SK-N-SH (cell line): ENCODE measurements around the gene MAP6D1. TPM values are rescaled to one million over a fixed set of nuclear protein-coding genes. Genes with fewer than 3 reads are reported as not detected.

ENCODE experiments used
- CTCF ChIA-PET: fragments of 300-600, 350-600 bp; formaldehyde crosslinking; extraction: SDS; loops from one replicate; lab custom pipeline; 2021; lab: Yijun Ruan, JAX
- POLR2A ChIA-PET: fragments of 350-600 bp; sonication (Branson Sonifier 250); formaldehyde crosslinking; extraction: SDS; loops from one replicate; lab custom pipeline; 2020; ENCODE audit warnings: antibody characterized with exemption, inconsistent platforms; lab: Yijun Ruan, JAX
- DNase-seq: peaks from one replicate; pipeline ENCODE4 v3.0.0; 2012
- H2AFZ ChIP-seq: fragments of 200-600 bp; sonication (generic); 2 replicates; pipeline ENCODE4 v1.8.1; 2016; ENCODE audit warnings: antibody characterized with exemption, mild to moderate bottlenecking, low read depth
- H3F3A ChIP-seq: fragments of 200-600 bp; sonication (generic); replicated peaks from 2 replicates; pipeline ENCODE3; 2016; ENCODE audit warnings: antibody characterized with exemption, mild to moderate bottlenecking; ENCODE audit not compliant: insufficient read depth
- H3K27ac ChIP-seq, 2 experiments: fragments of 200-500 bp in 1 of 2; fragments of 200-600 bp in 1 of 2; sonication (Bioruptor generic) in 1 of 2; sonication (generic), shearing (Covaris generic) in 1 of 2; 2 replicates each; pipeline versions ENCODE4 v1.5.1 to v1.6.1; 2014 to 2016; ENCODE audit warnings: low read depth in 2 of 2, inconsistent platforms in 1 of 2, low read length in 1 of 2, mild to moderate bottlenecking in 1 of 2, mixed read lengths in 1 of 2
- H3K27me3 ChIP-seq: fragments of 200-600 bp; sonication (generic), shearing (Covaris generic); 2 replicates; pipeline ENCODE4 v1.6.1; 2016; ENCODE audit warnings: mixed run types; ENCODE audit not compliant: insufficient read depth
- H3K36me3 ChIP-seq, 2 experiments: fragments of 200-500 bp in 1 of 2; fragments of 200-600 bp in 1 of 2; sonication (Bioruptor generic) in 1 of 2; sonication (generic) in 1 of 2; replicated peaks in 1 of 2; 2 replicates each; pipeline versions ENCODE3 to v1.5.1; 2014 to 2016; ENCODE audit warnings: low read length in 1 of 2, mild to moderate bottlenecking in 1 of 2; ENCODE audit not compliant: insufficient read depth in 2 of 2, control insufficient read depth in 1 of 2
- H3K4me1 ChIP-seq, 2 experiments: fragments of 200-500 bp in 1 of 2; fragments of 200-600 bp in 1 of 2; sonication (Bioruptor generic) in 1 of 2; sonication (generic), shearing (Covaris generic) in 1 of 2; 2 replicates each; pipeline versions ENCODE4 v1.5.1 to v1.6.1; 2014 to 2016; ENCODE audit warnings: low read depth in 1 of 2, low read length in 1 of 2, mixed run types in 1 of 2; ENCODE audit not compliant: insufficient read depth in 2 of 2, control insufficient read depth in 1 of 2
- H3K4me2 ChIP-seq: fragments of 200-600 bp; sonication (generic), shearing (Covaris generic); 2 replicates; pipeline ENCODE4 v1.6.1; 2017; ENCODE audit warnings: mixed run types
- H3K4me3 ChIP-seq, 2 experiments: fragments of 200-500 bp in 1 of 2; fragments of 200-600 bp in 1 of 2; sonication (Bioruptor generic) in 1 of 2; sonication (generic), shearing (Covaris generic) in 1 of 2; 2 replicates each; pipeline versions ENCODE4 v1.5.1 to v1.8.1; 2014 to 2016; ENCODE audit warnings: low read depth in 2 of 2, inconsistent platforms in 1 of 2, low read length in 1 of 2, mild to moderate bottlenecking in 1 of 2, mixed read lengths in 1 of 2, moderate library complexity in 1 of 2
- H3K79me2 ChIP-seq: fragments of 200-600 bp; sonication (generic); 2 replicates; pipeline ENCODE4 v1.8.1; 2017; ENCODE audit warnings: mild to moderate bottlenecking; ENCODE audit not compliant: insufficient read depth
- H3K9ac ChIP-seq: fragments of 200-600 bp; sonication (generic); 2 replicates; pipeline ENCODE4 v1.6.1; 2017; ENCODE audit warnings: mixed run types
- H3K9me2 ChIP-seq: fragments of 200-600 bp; sonication (generic); 2 replicates; pipeline ENCODE4 v1.6.1; 2017; ENCODE audit warnings: mixed run types
- H3K9me3 ChIP-seq: fragments of 200-600 bp; sonication (generic); 2 replicates; pipeline ENCODE4 v1.6.1; 2017; ENCODE audit warnings: mixed run types, mild to moderate bottlenecking, moderate library complexity
- H4K20me1 ChIP-seq: fragments of 200-600 bp; sonication (generic); 2 replicates; pipeline ENCODE4 v1.6.1; 2017; ENCODE audit warnings: mild to moderate bottlenecking, mixed run types; ENCODE audit not compliant: insufficient read depth
- FOXM1 ChIP-seq: IDR thresholded peaks from 2 replicates; pipeline ENCODE4 v1.4.0; 2012; ENCODE audit warnings: low read depth, mild to moderate bottlenecking
- GABPA ChIP-seq: IDR thresholded peaks from 2 replicates; pipeline ENCODE4 v1.4.0; 2012; ENCODE audit warnings: low read depth, mild to moderate bottlenecking
- GATA2 ChIP-seq: sonication (generic); formaldehyde crosslinking; IDR thresholded peaks from 2 replicates; pipeline ENCODE4 v1.5.0; 2020; ENCODE audit warnings: mild to moderate bottlenecking, missing genetic modification reagents
- JUND ChIP-seq: IDR thresholded peaks from 2 replicates; pipeline ENCODE4 v1.4.0; 2012
- MAX ChIP-seq: IDR thresholded peaks from 2 replicates; pipeline ENCODE4 v1.4.0; 2012; ENCODE audit warnings: low read depth
- MEF2A ChIP-seq: IDR thresholded peaks from 2 replicates; pipeline ENCODE4 v1.4.0; 2012; ENCODE audit warnings: low read depth, borderline replicate concordance
- MXI1 ChIP-seq: IDR thresholded peaks from 2 replicates; pipeline ENCODE4 v1.6.1; 2012; ENCODE audit warnings: mild to moderate bottlenecking, low read depth, low read length, improper control_type of control experiment
- NRF1 ChIP-seq: IDR thresholded peaks from 2 replicates; pipeline ENCODE4 v1.6.1; 2012; ENCODE audit warnings: low read depth, mild to moderate bottlenecking, low read length
- POLR2AphosphoS5 ChIP-seq: IDR thresholded peaks from 2 replicates; pipeline ENCODE4 v1.6.1; 2012; ENCODE audit warnings: low read depth, low read length
- RCOR1 ChIP-seq: fragments of 150-350 bp; IDR thresholded peaks from 2 replicates; pipeline ENCODE4 v1.6.1; 2017; ENCODE audit warnings: antibody characterized with exemption, low read length
- RFX5 ChIP-seq: IDR thresholded peaks from 2 replicates; pipeline ENCODE4 v1.6.1; 2012; ENCODE audit warnings: mild to moderate bottlenecking, improper control_type of control experiment, low read length
- RXRA ChIP-seq: IDR thresholded peaks from 2 replicates; pipeline ENCODE4 v1.4.0; 2012; ENCODE audit warnings: low read depth, mild to moderate bottlenecking, borderline replicate concordance
- SMC3 ChIP-seq: IDR thresholded peaks from 2 replicates; pipeline ENCODE4 v1.6.1; 2012; ENCODE audit warnings: low read depth, low read length, improper control_type of control experiment
- TAF1 ChIP-seq: IDR thresholded peaks from 2 replicates; pipeline ENCODE4 v1.6.1; 2012; ENCODE audit warnings: low read depth, mild to moderate bottlenecking, low read length, moderate library complexity, borderline replicate concordance
- TCF12 ChIP-seq: IDR thresholded peaks from 2 replicates; pipeline ENCODE4 v1.4.0; 2012
- TEAD4 ChIP-seq: IDR thresholded peaks from 2 replicates; pipeline ENCODE4 v1.4.0; 2012; ENCODE audit warnings: mild to moderate bottlenecking, borderline replicate concordance; ENCODE audit not compliant: insufficient read depth
- WGBS: methylation state at CpG from one replicate; pipeline ENCODE4 v1.1.6; 2017; ENCODE audit warnings: low lambda C conversion rate; 5-methylcytosine and 5-hydroxymethylcytosine counted together
- polyA plus RNA-seq, 3 experiments: library from polyadenylated mRNA; depleted of rRNA; stranded (reverse); fragments of >200 nt; gene quantifications; 2 replicates each; pipeline ENCODE4 v1.2.3, GENCODE V29; 2012
- TF ChIP-seq, protein P1 (sequence below): fragments of 150-350 bp; IDR thresholded peaks from 2 replicates; pipeline ENCODE4 v1.6.1; 2016; ENCODE audit warnings: mild to moderate bottlenecking, low read depth, low read length
- TF ChIP-seq, protein P2 (sequence below): IDR thresholded peaks from 2 replicates; pipeline ENCODE4 v1.4.0; 2012; ENCODE audit warnings: low read depth, borderline replicate concordance
- TF ChIP-seq, protein P3 (sequence below): IDR thresholded peaks from 2 replicates; pipeline ENCODE4; 2012
- TF ChIP-seq, protein P4 (sequence below): IDR thresholded peaks from 2 replicates; pipeline ENCODE4 v1.4.0; 2012; ENCODE audit warnings: low read depth, borderline replicate concordance

The MAP6D1 gene
- polyA plus RNA-seq, 1 of the 3 experiments (the other 2 are of a cell fraction): 2.6 TPM

- no peak overlapping the region for H3K4me2 ChIP-seq
- TF ChIP-seq SMC3 (no peak), MAX (no peak), GATA2 (no peak), RXRA (no peak), RCOR1 (no peak), JUND (no peak), MXI1 (no peak), RFX5 (no peak), TCF12 (no peak), NRF1 (no peak), FOXM1 (no peak), TEAD4 (no peak), TAF1 (no peak), POLR2AphosphoS5 (no peak), MEF2A (no peak), GABPA (no peak)
- TF ChIP-seq, protein P1, sequence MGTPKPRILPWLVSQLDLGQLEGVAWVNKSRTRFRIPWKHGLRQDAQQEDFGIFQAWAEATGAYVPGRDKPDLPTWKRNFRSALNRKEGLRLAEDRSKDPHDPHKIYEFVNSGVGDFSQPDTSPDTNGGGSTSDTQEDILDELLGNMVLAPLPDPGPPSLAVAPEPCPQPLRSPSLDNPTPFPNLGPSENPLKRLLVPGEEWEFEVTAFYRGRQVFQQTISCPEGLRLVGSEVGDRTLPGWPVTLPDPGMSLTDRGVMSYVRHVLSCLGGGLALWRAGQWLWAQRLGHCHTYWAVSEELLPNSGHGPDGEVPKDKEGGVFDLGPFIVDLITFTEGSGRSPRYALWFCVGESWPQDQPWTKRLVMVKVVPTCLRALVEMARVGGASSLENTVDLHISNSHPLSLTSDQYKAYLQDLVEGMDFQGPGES: no peak
- TF ChIP-seq, protein P2, sequence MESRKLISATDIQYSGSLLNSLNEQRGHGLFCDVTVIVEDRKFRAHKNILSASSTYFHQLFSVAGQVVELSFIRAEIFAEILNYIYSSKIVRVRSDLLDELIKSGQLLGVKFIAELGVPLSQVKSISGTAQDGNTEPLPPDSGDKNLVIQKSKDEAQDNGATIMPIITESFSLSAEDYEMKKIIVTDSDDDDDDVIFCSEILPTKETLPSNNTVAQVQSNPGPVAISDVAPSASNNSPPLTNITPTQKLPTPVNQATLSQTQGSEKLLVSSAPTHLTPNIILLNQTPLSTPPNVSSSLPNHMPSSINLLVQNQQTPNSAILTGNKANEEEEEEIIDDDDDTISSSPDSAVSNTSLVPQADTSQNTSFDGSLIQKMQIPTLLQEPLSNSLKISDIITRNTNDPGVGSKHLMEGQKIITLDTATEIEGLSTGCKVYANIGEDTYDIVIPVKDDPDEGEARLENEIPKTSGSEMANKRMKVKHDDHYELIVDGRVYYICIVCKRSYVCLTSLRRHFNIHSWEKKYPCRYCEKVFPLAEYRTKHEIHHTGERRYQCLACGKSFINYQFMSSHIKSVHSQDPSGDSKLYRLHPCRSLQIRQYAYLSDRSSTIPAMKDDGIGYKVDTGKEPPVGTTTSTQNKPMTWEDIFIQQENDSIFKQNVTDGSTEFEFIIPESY: no peak
- TF ChIP-seq, protein P3, sequence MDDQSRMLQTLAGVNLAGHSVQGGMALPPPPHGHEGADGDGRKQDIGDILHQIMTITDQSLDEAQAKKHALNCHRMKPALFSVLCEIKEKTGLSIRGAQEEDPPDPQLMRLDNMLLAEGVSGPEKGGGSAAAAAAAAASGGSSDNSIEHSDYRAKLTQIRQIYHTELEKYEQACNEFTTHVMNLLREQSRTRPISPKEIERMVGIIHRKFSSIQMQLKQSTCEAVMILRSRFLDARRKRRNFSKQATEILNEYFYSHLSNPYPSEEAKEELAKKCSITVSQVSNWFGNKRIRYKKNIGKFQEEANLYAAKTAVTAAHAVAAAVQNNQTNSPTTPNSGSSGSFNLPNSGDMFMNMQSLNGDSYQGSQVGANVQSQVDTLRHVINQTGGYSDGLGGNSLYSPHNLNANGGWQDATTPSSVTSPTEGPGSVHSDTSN: no peak
- TF ChIP-seq, protein P4, sequence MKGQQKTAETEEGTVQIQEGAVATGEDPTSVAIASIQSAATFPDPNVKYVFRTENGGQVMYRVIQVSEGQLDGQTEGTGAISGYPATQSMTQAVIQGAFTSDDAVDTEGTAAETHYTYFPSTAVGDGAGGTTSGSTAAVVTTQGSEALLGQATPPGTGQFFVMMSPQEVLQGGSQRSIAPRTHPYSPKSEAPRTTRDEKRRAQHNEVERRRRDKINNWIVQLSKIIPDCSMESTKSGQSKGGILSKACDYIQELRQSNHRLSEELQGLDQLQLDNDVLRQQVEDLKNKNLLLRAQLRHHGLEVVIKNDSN: no peak
- no peak for DNase-seq
- CTCF ChIA-PET: interaction anchor here (1.0 kb wide), 1 partner anchor 51 kb away, joined by 3 read pairs; no protein-coding TSS in a partner anchor
- 100% methylated on average over 4 of the region's 9 CpGs for WGBS
- H3K27me3 ChIP-seq: no peaks in the 10 kb centered on the region
- H3K9me2 ChIP-seq: no peaks in the 10 kb centered on the region
- no peak overlapping the region for H3K27ac ChIP-seq
- H3K4me3 ChIP-seq: no peak overlapping the region
- H3K79me2 ChIP-seq: no peaks in the 10 kb centered on the region
- H3K9me3 ChIP-seq: no peaks in the 10 kb centered on the region
- H3K4me1 ChIP-seq: no peaks in the 10 kb centered on the region
- no peaks in the 10 kb centered on the region for H4K20me1 ChIP-seq
- no peak overlapping the region for H3K9ac ChIP-seq
- POLR2A ChIA-PET: no interaction called here
- peaks cover 0 to 12% of the 10 kb centered on the region in 2 experiments for H3K36me3 ChIP-seq
- H3F3A ChIP-seq: no peaks in the 10 kb centered on the region
- H2AFZ ChIP-seq: no peak overlapping the region
These were observed 7.7 kb downstream of the MAP6D1 start for GRCh38 chr3:183817639-183818038.
